Upper lobe of right lung (tissue), 1 donor: ENCODE results near the gene DHRS3. TPM values are rescaled to one million over a fixed set of nuclear protein-coding genes. Genes with fewer than 3 reads are reported as not detected.

Experiments
- ATAC-seq: fragments of 200-7000 bp; cut with Tn5 transposase; one replicate; pipeline ENCODE4 v1.9.1; 2020; ENCODE audit warnings: mild to moderate bottlenecking, moderate library complexity
- DNase-seq: peaks from one replicate; pipeline ENCODE4 v3.0.0-alpha.2; 2020
- H3K27ac ChIP-seq: fragments of 200-600 bp; one replicate; pipeline ENCODE4 v1.8.0; 2022
- H3K27me3 ChIP-seq: fragments of 200-600 bp; one replicate; pipeline ENCODE4 v1.8.0; 2022; ENCODE audit warnings: mild to moderate bottlenecking
- H3K36me3 ChIP-seq: fragments of 200-600 bp; one replicate; pipeline ENCODE4 v1.8.0; 2022
- H3K4me1 ChIP-seq: fragments of 200-600 bp; one replicate; pipeline ENCODE4 v1.8.0; 2022
- H3K4me3 ChIP-seq: fragments of 200-600 bp; one replicate; pipeline ENCODE4 v1.8.0; 2022; ENCODE audit warnings: mild to moderate bottlenecking
- H3K9me3 ChIP-seq: fragments of 200-600 bp; one replicate; pipeline ENCODE4 v1.8.0; 2022
- intact Hi-C: fragments of 100-400 bp; cut with DNase I; formaldehyde crosslinking; loops from one replicate; pipeline ENCODE4 v1.11.0; 2022
- total RNA-seq: library from RNA; stranded (reverse); fragmentation: NEBNext Ultra II Directional; extraction: Animal tissue kit (Norgen Biotek cat#: 25700); gene quantifications from one replicate; pipeline ENCODE4 v1.2.1, GENCODE V29; 2021
- TF ChIP-seq, protein P1 (sequence below): fragments of 200-600 bp; IDR thresholded peaks from one replicate; pipeline ENCODE4 v1.8.0; 2022; ENCODE audit warnings: antibody characterized with exemption
- donor health status: DM: no; HTN: yes; CAD: no; lungs with severe emphysema.

DHRS3 gene
- total RNA-seq, 1 donor from 2014 or later = 106 TPM

DNA sequence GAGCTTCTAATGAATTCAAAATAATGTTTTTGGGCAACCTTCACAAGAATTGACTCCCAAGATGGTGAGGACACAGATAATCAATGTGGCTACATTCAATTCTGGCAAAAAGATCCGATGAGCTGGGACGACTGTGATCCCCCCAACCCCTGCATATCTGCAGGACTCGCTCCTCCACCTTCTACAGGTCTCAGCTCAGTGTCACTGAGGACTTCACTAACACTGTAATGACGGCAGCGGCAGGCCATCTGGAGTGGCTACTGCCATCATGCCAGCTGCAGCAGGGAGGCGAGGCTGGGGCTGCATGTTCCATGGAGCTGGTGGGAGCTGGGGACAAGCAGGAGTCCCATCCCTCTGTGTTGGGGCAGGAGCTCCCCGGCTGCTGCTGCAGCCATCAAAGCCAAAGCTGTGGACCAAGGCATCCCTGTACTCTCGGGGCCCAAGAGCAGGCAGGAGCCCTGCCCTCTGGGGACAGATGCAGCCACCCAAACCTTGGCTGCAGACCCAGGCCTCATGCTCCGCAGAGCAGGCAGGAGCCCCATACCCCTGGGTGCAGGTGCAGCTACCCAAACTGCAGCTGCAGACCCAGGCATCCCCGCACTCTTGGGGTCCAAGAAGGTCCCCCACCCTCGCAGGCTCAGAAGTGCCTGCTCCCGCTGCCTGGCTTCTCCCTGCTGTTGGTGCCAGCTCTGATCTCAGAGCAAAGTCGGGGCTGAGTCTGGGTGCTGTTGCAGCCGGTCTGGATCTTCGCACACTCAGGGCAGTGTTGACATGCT, 12.2 kb upstream of the DHRS3 start:
- H3K36me3 ChIP-seq = no peaks in the 10 kb centered on the region
- DNase-seq = peak; percentile 39
- intact Hi-C loops = no loop called here

DNA sequence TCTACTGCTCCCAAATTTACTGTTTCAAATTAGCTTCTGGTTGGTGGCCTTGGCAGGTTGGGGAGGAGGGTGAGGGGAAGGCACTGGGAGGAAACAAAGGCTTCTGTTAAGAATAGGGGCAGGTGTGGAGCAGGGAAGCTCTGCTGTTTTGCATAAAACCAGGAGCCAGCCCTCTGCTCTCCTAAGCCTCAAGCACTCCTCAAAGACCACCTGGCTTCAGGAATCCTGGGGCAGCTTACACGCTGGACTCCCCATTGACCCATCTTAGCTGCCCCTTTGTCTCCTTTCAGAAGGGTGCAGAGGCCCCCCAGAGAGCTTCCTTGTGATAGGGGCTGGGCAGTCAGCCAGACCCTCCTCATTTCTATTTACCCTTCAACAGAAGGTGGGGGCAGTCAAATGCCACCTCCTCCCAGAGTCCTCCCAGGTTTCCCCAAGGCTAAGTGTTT, 11.5 kb upstream of the DHRS3 start:
- TF ChIP-seq, protein P1, sequence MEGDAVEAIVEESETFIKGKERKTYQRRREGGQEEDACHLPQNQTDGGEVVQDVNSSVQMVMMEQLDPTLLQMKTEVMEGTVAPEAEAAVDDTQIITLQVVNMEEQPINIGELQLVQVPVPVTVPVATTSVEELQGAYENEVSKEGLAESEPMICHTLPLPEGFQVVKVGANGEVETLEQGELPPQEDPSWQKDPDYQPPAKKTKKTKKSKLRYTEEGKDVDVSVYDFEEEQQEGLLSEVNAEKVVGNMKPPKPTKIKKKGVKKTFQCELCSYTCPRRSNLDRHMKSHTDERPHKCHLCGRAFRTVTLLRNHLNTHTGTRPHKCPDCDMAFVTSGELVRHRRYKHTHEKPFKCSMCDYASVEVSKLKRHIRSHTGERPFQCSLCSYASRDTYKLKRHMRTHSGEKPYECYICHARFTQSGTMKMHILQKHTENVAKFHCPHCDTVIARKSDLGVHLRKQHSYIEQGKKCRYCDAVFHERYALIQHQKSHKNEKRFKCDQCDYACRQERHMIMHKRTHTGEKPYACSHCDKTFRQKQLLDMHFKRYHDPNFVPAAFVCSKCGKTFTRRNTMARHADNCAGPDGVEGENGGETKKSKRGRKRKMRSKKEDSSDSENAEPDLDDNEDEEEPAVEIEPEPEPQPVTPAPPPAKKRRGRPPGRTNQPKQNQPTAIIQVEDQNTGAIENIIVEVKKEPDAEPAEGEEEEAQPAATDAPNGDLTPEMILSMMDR = no peak
- intact Hi-C loops = no loop called here
- ATAC-seq = no peak
- no peak overlapping the region for H3K27ac ChIP-seq
- H3K36me3 ChIP-seq = no peaks in the 10 kb centered on the region
- H3K4me3 ChIP-seq = no peak overlapping the region
- no peaks in the 10 kb centered on the region for H3K27me3 ChIP-seq
- peak; percentile 22 for DNase-seq
- peaks cover 3% of the 10 kb centered on the region for H3K4me1 ChIP-seq
- H3K9me3 ChIP-seq = no peaks in the 10 kb centered on the region

More for the DNA sequence above, 12.2 kb upstream of the DHRS3 start:
- H3K4me1 ChIP-seq = peaks cover 4% of the 10 kb centered on the region
- H3K4me3 ChIP-seq = no peak overlapping the region
- TF ChIP-seq, protein P1 = no peak
- H3K27me3 ChIP-seq = no peaks in the 10 kb centered on the region
- H3K27ac ChIP-seq = no peak overlapping the region
- no peaks in the 10 kb centered on the region for H3K9me3 ChIP-seq
- no peak for ATAC-seq

DNA sequence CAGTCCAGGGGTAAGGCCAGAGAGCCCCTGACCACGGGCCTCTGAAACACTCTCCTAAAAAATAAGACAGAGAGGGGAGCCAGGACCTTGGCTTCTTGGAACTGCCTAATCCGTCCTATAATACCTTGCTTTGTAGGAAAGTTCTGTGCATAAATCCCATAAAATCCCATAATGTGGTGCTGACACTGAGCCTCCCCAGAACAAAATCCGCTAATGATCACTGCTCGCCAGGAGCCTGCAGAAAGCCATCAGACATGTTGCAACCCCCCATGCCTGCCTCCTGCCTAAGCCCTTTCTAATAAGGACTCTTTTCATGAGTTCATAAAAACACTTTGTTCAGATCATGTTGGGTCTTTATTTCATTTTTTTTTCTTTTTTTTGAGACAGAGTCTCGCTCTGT, 9.3 kb upstream of the DHRS3 start:
- TF ChIP-seq, protein P1 = no peak
- Histone ChIP-seq H3K4me1 (no peaks in the 10 kb centered on the region), H3K27me3 (no peaks in the 10 kb centered on the region), H3K27ac (no peak overlapping the region), H3K36me3 (no peaks in the 10 kb centered on the region), H3K9me3 (no peaks in the 10 kb centered on the region), H3K4me3 (no peak overlapping the region)
- intact Hi-C loops = no loop called here
- ATAC-seq (no peak), DNase-seq (no peak)

DNA sequence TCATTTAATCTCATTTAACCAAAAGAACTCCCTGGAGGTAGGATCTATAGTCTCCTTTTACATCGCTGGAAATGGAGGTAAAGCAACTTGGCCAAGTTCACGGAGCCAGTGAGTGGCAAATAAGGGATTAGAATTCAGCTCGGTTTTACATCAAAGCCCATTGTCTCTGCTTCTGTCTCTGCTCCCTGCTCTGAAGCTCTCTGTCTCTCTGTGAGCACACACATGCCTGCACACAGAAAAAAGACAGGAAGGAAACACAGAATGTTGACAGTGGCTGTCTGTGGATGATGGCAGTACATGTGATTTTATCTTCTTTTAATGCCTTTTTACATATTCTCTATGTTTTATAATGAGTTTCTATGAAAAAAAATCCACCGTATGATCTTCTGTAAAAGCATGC, 8.9 kb upstream of the DHRS3 start:
- ATAC-seq (no peak), DNase-seq (no peak)
- H3K27ac ChIP-seq = no peak overlapping the region
- no peaks in the 10 kb centered on the region for H3K27me3 ChIP-seq
- peaks cover 1% of the 10 kb centered on the region for H3K4me1 ChIP-seq
- H3K9me3 ChIP-seq = no peaks in the 10 kb centered on the region
- intact Hi-C loops = no loop called here
- TF ChIP-seq, protein P1 = no peak
- no peak overlapping the region for H3K4me3 ChIP-seq
- H3K36me3 ChIP-seq = no peaks in the 10 kb centered on the region

DNA sequence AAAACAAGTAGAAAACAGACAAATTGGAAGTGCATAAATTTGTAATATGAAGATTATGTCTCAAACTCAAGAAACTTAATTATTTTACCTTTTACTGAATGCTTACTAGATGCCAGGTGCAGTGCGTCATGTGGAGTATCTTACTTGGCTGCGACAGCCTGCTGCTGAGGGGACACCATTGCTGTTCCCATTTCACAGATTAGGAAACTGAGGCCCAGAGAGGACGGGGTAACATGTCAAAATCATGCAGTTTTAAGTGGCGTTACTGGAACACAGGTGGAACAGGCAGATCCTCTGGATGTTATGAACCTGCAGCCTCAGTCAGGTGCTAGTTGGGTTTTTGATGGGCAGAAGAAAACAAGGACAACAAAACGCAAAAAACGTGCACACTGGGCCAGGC, 7.3 kb upstream of the DHRS3 start:
- H3K36me3 ChIP-seq = no peaks in the 10 kb centered on the region
- H3K27ac ChIP-seq = no peak overlapping the region
- no peak overlapping the region for H3K4me3 ChIP-seq
- H3K9me3 ChIP-seq = no peaks in the 10 kb centered on the region
- H3K27me3 ChIP-seq = no peaks in the 10 kb centered on the region
- H3K4me1 ChIP-seq = peaks cover 7% of the 10 kb centered on the region
- TF ChIP-seq, protein P1 = no peak
- DNase-seq = no peak
- intact Hi-C loops = no loop called here
- no peak for ATAC-seq
